ENCODE results near the gene DYNC1LI2.

- TF ChIP-seq CTCF (IDR thresholded peaks at IDR 0.05) (no peak), EZH2 (IDR thresholded peaks at IDR 0.05; ENCODE audit: borderline replicate concordance, insufficient read depth, low read depth, low read length, poor library complexity, severe bottlenecking) (no peak)
These were observed 50.4 kb downstream of the DYNC1LI2 start for GRCh38 chr16:66701026-66701425.
